CD4-positive, alpha-beta T cell treated with Interleukin-12 subunit alpha and Interleukin-12 subunit beta, for 1 hour (primary cell): ENCODE results near the gene KIAA1191.
"Not testable (repeated sequence)": the region's sequence is repeated elsewhere in the genome, so short reads cannot be mapped to it uniquely, and the experiment has no call there.

Experiments
- DNase-seq: peaks from one replicate; pipeline ENCODE4 v3.0.0-alpha.2; 2020

Gene KIAA1191

GRCh38 chr5:176305356-176305755 is 56.2 kb downstream of the KIAA1191 start:
- DNase-seq = not testable (repeated sequence)
